ENCODE measurements around the gene ZCCHC24. TPM values are rescaled to one million over a fixed set of nuclear protein-coding genes. Genes with fewer than 3 reads are reported as not detected.

Gene ZCCHC24
- 57.0 TPM for total RNA-seq

DNA sequence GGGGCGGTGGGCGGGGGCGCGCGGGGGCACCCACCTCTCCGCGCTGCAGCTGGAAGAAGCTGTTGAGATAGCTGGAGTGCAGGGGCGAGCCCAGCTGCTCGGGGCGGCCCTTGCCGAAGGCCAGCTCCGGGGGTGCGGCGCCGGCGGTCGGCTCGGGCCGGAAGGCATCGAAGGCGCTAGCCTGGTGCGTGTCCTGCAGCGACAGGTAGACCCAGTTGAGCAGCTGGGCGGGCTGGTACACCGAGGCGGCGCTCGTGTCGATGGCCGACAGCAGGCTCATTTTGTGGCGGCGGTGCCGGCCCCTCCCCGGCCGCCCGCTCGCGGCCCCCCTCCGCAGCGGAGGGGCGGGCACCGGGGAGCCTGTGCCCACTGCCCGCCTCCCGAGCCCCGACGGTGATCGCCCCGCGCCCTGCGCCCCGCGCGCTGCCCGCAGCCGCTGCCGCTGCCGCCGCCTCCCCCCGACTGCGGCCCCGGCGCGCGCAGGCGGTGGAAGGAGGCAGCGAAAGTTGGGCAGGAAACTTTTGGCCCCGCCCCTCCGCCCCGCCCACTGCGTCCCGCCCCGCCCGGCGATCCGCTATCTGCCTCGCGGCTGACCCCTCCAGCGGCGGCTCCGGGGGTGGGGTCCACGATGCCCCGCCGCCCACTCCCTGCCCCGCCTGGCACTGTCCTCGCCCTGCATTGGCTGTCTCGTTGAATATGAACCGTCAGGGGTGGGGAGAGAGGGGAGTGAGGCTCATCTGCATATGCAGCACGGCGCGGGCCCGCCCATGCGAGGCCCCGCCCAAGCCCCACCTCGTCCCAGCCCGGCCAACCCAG, at the start of gene ZCCHC24:
Gene ZCCHC24, minus strand, starts transcription at position 464 of the 816 bp plus-strand sequence. Its CDS starts 184 bp downstream, at position 280.
- Histone ChIP-seq H3K4me3 (peak within 1 kb of the TSS; percentile 85 to 86), H3K9me3 (no peaks in the 10 kb centered on the region), H3K27me3 (no peaks in the 10 kb centered on the region), H3K4me1 (peaks cover 52% of the 10 kb centered on the region), H3K36me3 (no peaks in the 10 kb centered on the region), H3K27ac (peak within 1 kb of the TSS; percentile 96)
- DNase-seq (ENCODE audit: extremely low spot score in 2 of 2), result peak in 1 of 2 donors; percentile 98
- intact Hi-C loops (cut with DNase I), result no loop called here
- TF ChIP-seq, protein P1, sequence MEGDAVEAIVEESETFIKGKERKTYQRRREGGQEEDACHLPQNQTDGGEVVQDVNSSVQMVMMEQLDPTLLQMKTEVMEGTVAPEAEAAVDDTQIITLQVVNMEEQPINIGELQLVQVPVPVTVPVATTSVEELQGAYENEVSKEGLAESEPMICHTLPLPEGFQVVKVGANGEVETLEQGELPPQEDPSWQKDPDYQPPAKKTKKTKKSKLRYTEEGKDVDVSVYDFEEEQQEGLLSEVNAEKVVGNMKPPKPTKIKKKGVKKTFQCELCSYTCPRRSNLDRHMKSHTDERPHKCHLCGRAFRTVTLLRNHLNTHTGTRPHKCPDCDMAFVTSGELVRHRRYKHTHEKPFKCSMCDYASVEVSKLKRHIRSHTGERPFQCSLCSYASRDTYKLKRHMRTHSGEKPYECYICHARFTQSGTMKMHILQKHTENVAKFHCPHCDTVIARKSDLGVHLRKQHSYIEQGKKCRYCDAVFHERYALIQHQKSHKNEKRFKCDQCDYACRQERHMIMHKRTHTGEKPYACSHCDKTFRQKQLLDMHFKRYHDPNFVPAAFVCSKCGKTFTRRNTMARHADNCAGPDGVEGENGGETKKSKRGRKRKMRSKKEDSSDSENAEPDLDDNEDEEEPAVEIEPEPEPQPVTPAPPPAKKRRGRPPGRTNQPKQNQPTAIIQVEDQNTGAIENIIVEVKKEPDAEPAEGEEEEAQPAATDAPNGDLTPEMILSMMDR (IDR thresholded peaks at IDR 0.05), result no peak
- TF ChIP-seq POLR2AphosphoS5 (IDR thresholded peaks at IDR 0.05; ENCODE audit: insufficient read depth in 1 of 2, low read depth in 1 of 2), result peak; percentile 56 to 87
- peak; percentile 53 to 94 for TF ChIP-seq POLR2A (IDR thresholded peaks at IDR 0.05)

DNA sequence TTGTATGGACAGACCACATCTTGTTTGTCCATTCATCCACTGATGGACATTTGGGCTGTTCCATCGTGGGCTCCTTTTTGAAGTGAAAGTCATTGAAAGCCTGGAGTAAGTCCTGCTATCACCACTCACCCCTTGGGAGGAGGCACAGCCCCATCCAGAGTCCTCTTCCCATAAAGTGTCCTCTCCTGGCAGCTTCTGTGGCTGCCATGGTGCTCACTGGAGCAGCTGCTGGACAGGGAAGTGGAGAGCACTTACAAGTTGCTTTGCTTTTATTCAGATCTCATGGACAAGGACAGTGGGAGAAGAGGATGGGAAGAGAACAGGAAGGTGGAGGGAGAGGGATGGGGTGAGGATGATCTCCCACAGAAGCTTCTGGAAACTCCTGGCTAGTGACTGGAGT, 48.4 kb upstream of the ZCCHC24 start:
- no peaks in the 10 kb centered on the region for H3K36me3 ChIP-seq
- TF ChIP-seq POLR2AphosphoS5 (IDR thresholded peaks at IDR 0.05; ENCODE audit: insufficient read depth in 1 of 2, low read depth in 1 of 2) (no peak), POLR2A (IDR thresholded peaks at IDR 0.05) (no peak)
- TF ChIP-seq, protein P1 (IDR thresholded peaks at IDR 0.05), result no peak
- H3K4me3 ChIP-seq, result no peak overlapping the region
- no peaks in the 10 kb centered on the region for H3K9me3 ChIP-seq
- peaks cover 4% of the 10 kb centered on the region for H3K4me1 ChIP-seq
- intact Hi-C loops (cut with DNase I), result no loop called here
- H3K27me3 ChIP-seq, result no peaks in the 10 kb centered on the region
- H3K27ac ChIP-seq, result no peak overlapping the region
- DNase-seq (ENCODE audit: extremely low spot score in 2 of 2), result no peak

DNA sequence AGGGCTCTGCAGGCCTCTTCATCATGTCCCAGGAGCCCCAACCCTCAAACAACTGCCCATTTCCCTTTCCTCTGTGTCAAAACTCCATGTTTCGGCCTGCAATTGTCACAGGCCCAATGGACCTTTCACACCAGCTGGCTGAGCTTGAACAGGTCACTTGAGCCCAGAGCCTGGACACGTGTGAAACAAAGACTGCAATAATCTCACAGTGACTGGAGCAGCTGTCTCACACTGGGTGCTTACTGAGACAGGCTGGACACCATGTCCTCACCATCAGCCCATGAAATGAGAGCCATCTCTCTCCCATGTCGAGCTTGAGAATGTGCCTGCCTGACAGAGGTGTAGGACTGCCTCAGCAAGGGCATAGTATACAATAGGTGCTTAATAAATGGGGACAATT, 47.4 kb upstream of the ZCCHC24 start:
- Histone ChIP-seq H3K36me3 (no peaks in the 10 kb centered on the region), H3K4me3 (no peak overlapping the region), H3K27ac (no peak overlapping the region), H3K4me1 (peaks cover 14% of the 10 kb centered on the region), H3K9me3 (no peaks in the 10 kb centered on the region), H3K27me3 (no peaks in the 10 kb centered on the region)
- DNase-seq (ENCODE audit: extremely low spot score in 2 of 2), result no peak
- intact Hi-C loops (cut with DNase I), result no loop called here
- TF ChIP-seq POLR2A (IDR thresholded peaks at IDR 0.05) (no peak), POLR2AphosphoS5 (IDR thresholded peaks at IDR 0.05; ENCODE audit: insufficient read depth in 1 of 2, low read depth in 1 of 2) (no peak)
- TF ChIP-seq, protein P1 (IDR thresholded peaks at IDR 0.05), result no peak

DNA sequence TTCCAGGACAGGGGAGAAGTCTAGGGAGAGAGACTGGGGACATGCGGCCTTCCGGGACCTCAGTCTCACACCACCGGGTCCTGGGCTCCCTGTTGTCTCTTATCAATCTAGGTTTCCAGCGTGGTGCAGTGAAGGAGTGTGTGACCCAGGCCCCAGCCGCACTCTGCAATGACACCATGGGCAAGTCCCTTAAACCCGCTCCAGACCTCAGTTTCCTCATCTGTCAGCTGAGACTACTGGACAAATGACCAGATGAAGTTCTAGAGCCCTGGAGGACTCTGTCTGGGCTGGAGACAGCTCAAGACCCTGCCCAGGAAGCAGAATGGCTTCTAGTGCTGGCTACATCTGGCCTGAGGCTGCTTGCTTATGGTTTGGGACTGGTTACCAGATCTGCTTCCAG, 46.8 kb upstream of the ZCCHC24 start:
- Histone ChIP-seq H3K27me3 (no peaks in the 10 kb centered on the region), H3K9me3 (no peaks in the 10 kb centered on the region), H3K4me1 (peaks cover 20% of the 10 kb centered on the region), H3K4me3 (no peak overlapping the region), H3K27ac (no peak overlapping the region), H3K36me3 (no peaks in the 10 kb centered on the region)
- DNase-seq (ENCODE audit: extremely low spot score in 2 of 2), result peak in 1 of 2 donors; percentile 81
- intact Hi-C loops (cut with DNase I), result no loop called here
- no peak for TF ChIP-seq POLR2AphosphoS5 (IDR thresholded peaks at IDR 0.05; ENCODE audit: insufficient read depth in 1 of 2, low read depth in 1 of 2)
- TF ChIP-seq, protein P1 (IDR thresholded peaks at IDR 0.05), result no peak
- no peak for TF ChIP-seq POLR2A (IDR thresholded peaks at IDR 0.05)
